MCF 10A (cell line): Measurements from ENCODE around the gene DCST2. TPM values are rescaled to one million over a fixed set of nuclear protein-coding genes. Genes with fewer than 3 reads are reported as not detected.

ENCODE experiments used
- BruUV-seq: library from RNA; stranded (reverse); fragments of 400-500 nt; replicated peaks from 2 replicates; lab custom pipeline; 2021; lab: Mats Ljungman, UMichigan
- CTCF ChIA-PET: fragments of 300-600 bp; sonication (Branson Sonifier 250); formaldehyde crosslinking; extraction: SDS; loops from one replicate; lab custom pipeline; 2021; ENCODE audit warnings: antibody characterized with exemption, inconsistent platforms; lab: Yijun Ruan, JAX
- POLR2A ChIA-PET: fragments of 300-600, 350-650 bp; sonication (Branson Sonifier 250); formaldehyde crosslinking; extraction: SDS; loops from one replicate; lab custom pipeline; 2020; ENCODE audit warnings: antibody characterized with exemption, inconsistent platforms; lab: Yijun Ruan, JAX
- DNase-seq: peaks from one replicate; pipeline ENCODE4 v3.0.0-alpha.2; 2018; ENCODE audit not compliant: unreplicated experiment
- H3K27ac Mint-ChIP-seq: one replicate; pipeline ENCODE4 v1.8.0; 2022; ENCODE audit warnings: mild to moderate bottlenecking, low read depth, mixed read lengths; ENCODE audit not compliant: unreplicated experiment
- H3K27me3 Mint-ChIP-seq: one replicate; pipeline ENCODE4 v1.8.0; 2022; ENCODE audit warnings: mixed read lengths; ENCODE audit not compliant: insufficient read depth, unreplicated experiment
- H3K36me3 Mint-ChIP-seq: one replicate; pipeline ENCODE4 v1.8.0; 2022; ENCODE audit warnings: mild to moderate bottlenecking, moderate library complexity, mixed read lengths; ENCODE audit not compliant: insufficient read depth, unreplicated experiment
- H3K4me1 Mint-ChIP-seq: one replicate; pipeline ENCODE4 v1.8.0; 2022; ENCODE audit warnings: mixed read lengths; ENCODE audit not compliant: insufficient read depth, unreplicated experiment
- H3K4me3 Mint-ChIP-seq: one replicate; pipeline ENCODE4 v1.8.0; 2022; ENCODE audit warnings: mild to moderate bottlenecking, moderate library complexity, mixed read lengths; ENCODE audit not compliant: unreplicated experiment
- H3K9me3 Mint-ChIP-seq: one replicate; pipeline ENCODE4 v1.8.0; 2022; ENCODE audit warnings: mixed read lengths; ENCODE audit not compliant: unreplicated experiment
- intact Hi-C: fragments of 100-400 bp; cut with micrococcal nuclease; formaldehyde crosslinking; loops from 2 replicates; pipeline ENCODE4 v1.14.1; 2022
- total RNA-seq: library from RNA; stranded (reverse); gene quantifications from 2 replicates; pipeline ENCODE4 v1.2.3, GENCODE V29; 2022
- TF ChIP-seq, protein P1 (sequence below): fragments of 200-600 bp; IDR thresholded peaks from one replicate; pipeline ENCODE4 v1.8.0; 2022; ENCODE audit warnings: antibody characterized with exemption, mild to moderate bottlenecking; ENCODE audit not compliant: unreplicated experiment

Gene DCST2
- total RNA-seq, 1 experiment from 2014 or later: 0.91 TPM

- intact Hi-C loops: loop anchor here (2.0 to 5.0 kb wide), 3 partner anchors 78 to 493 kb away; partner anchors contain the start of gene UBE2Q1
- H3K27me3 Mint-ChIP-seq: no peaks in the 10 kb centered on the region
- TF ChIP-seq, protein P1, sequence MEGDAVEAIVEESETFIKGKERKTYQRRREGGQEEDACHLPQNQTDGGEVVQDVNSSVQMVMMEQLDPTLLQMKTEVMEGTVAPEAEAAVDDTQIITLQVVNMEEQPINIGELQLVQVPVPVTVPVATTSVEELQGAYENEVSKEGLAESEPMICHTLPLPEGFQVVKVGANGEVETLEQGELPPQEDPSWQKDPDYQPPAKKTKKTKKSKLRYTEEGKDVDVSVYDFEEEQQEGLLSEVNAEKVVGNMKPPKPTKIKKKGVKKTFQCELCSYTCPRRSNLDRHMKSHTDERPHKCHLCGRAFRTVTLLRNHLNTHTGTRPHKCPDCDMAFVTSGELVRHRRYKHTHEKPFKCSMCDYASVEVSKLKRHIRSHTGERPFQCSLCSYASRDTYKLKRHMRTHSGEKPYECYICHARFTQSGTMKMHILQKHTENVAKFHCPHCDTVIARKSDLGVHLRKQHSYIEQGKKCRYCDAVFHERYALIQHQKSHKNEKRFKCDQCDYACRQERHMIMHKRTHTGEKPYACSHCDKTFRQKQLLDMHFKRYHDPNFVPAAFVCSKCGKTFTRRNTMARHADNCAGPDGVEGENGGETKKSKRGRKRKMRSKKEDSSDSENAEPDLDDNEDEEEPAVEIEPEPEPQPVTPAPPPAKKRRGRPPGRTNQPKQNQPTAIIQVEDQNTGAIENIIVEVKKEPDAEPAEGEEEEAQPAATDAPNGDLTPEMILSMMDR: peak; percentile 99
- CTCF ChIA-PET: interaction anchor here (0.6 to 23.3 kb wide), 31 partner anchors 10 to 1464 kb away, joined by 3 to 390 read pairs (median 4); partner anchors contain the start of genes CREB3L4, EFNA4, KRTCAP2 and LENEP
- H3K27ac Mint-ChIP-seq: peak within 1 kb of the TSS; percentile 80
- H3K36me3 Mint-ChIP-seq: peaks cover 25% of the 10 kb centered on the region
- no peaks in the 10 kb centered on the region for H3K9me3 Mint-ChIP-seq
- H3K4me3 Mint-ChIP-seq: peak within 1 kb of the TSS; percentile 90
- BruUV-seq: no TSS peak
- peaks cover 33% of the 10 kb centered on the region for H3K4me1 Mint-ChIP-seq
- peak; percentile 84 for DNase-seq
- POLR2A ChIA-PET: interaction anchor here (0.6 to 8.7 kb wide), 39 partner anchors 9 to 653 kb away, joined by 3 to 156 read pairs (median 6); partner anchors contain the start of genes CKS1B, EFNA3, EFNA4 and LENEP
Measured at GRCh38 chr1:155050560-155051341, 17.2 kb upstream of the DCST2 start, which contains the start of gene ADAM15. Gene ADAM15, plus strand, starts transcription at chr1:155051316. Its CDS starts 71 bp downstream, at chr1:155051387.

GRCh38 chr1:155049651-155050559, 16.3 kb upstream of the DCST2 start:
- TSS peak; percentile 43 for BruUV-seq

GRCh38 chr1:155048449-155049334, 15.1 kb upstream of the DCST2 start:
- intact Hi-C loops: no loop called here
- CTCF ChIA-PET: interaction anchor here (0.5 to 23.3 kb wide), 18 partner anchors 9 to 489 kb away, joined by 3 to 390 read pairs (median 4); partner anchors contain the start of genes EFNA4 and SHC1
- POLR2A ChIA-PET: interaction anchor here (0.6 to 8.7 kb wide), 13 partner anchors 10 to 1533 kb away, joined by 3 to 156 read pairs (median 7); partner anchors contain the start of genes CKS1B, FLAD1, SHC1 and SLC50A1

More at GRCh38 chr1:155049651-155050559, 16.3 kb upstream of the DCST2 start:
- H3K27ac Mint-ChIP-seq: peak overlapping the region; percentile 80
- TF ChIP-seq, protein P1: no peak
- ChIA-PET POLR2A (interaction anchor here (0.6 to 8.7 kb wide), 30 partner anchors 9 to 507 kb away, joined by 3 to 156 read pairs (median 8); partner anchors contain the start of genes CKS1B, EFNA3, EFNA4 and PBXIP1), CTCF (interaction anchor here (0.6 to 23.3 kb wide), 27 partner anchors 11 to 755 kb away, joined by 3 to 390 read pairs (median 4); partner anchors contain the start of genes EFNA4, LENEP, PBXIP1 and PMVK)
- peaks cover 17% of the 10 kb centered on the region for H3K36me3 Mint-ChIP-seq
- peak overlapping the region; percentile 90 for H3K4me3 Mint-ChIP-seq
- no peaks in the 10 kb centered on the region for H3K27me3 Mint-ChIP-seq
- DNase-seq: peak; percentile 47
- intact Hi-C loops: loop anchor here (2.0 to 5.0 kb wide), 3 partner anchors 77 to 493 kb away; partner anchors contain the start of gene UBE2Q1
- no peaks in the 10 kb centered on the region for H3K9me3 Mint-ChIP-seq
- peaks cover 41% of the 10 kb centered on the region for H3K4me1 Mint-ChIP-seq

More at GRCh38 chr1:155048449-155049334, 15.1 kb upstream of the DCST2 start:
- TF ChIP-seq, protein P1: no peak
- no peak for DNase-seq
- H3K36me3 Mint-ChIP-seq: peaks cover 7% of the 10 kb centered on the region
- BruUV-seq: no TSS peak
- no peaks in the 10 kb centered on the region for H3K9me3 Mint-ChIP-seq
- peak overlapping the region; percentile 80 for H3K27ac Mint-ChIP-seq
- H3K4me1 Mint-ChIP-seq: peaks cover 54% of the 10 kb centered on the region
- no peak overlapping the region for H3K4me3 Mint-ChIP-seq
- no peaks in the 10 kb centered on the region for H3K27me3 Mint-ChIP-seq
